Measurements from ENCODE around the gene BEST4.
"Not testable (repeated sequence)": the region's sequence is repeated elsewhere in the genome, so short reads cannot be mapped to it uniquely, and the experiment has no call there.

The BEST4 gene

GRCh38 chr1:44801491-44802305 is 13.7 kb upstream of the BEST4 start:
- peak overlapping the region; percentile 87 to 97 for H3K4me3 Mint-ChIP-seq
- no peaks in the 10 kb centered on the region for H3K9me3 Mint-ChIP-seq
- H3K27me3 Mint-ChIP-seq = no peaks in the 10 kb centered on the region
- peak overlapping the region; percentile 11 for H3K27ac Mint-ChIP-seq
- H3K4me1 Mint-ChIP-seq = peaks cover 40 to 64% of the 10 kb centered on the region in 2 donors
- ATAC-seq (replicated peaks) (no peak), DNase-seq (no peak)
- peaks cover 36 to 51% of the 10 kb centered on the region in 2 donors for H3K36me3 Mint-ChIP-seq

- Mint-ChIP-seq H3K27ac (peak within 1 kb of the TSS; percentile 99), H3K4me1 (peaks cover 34 to 53% of the 10 kb centered on the region in 2 donors), H3K27me3 (no peaks in the 10 kb centered on the region), H3K36me3 (peaks cover 26 to 40% of the 10 kb centered on the region in 2 donors), H3K4me3 (peak within 1 kb of the TSS; percentile 87 to 97), H3K9me3 (no peaks in the 10 kb centered on the region)
- ATAC-seq (replicated peaks) (peak; percentile 88 to 92), DNase-seq (peak; percentile 95)
Measured at GRCh38 chr1:44799770-44800584, 12.0 kb upstream of the BEST4 start, which contains the start of gene PLK3. PLK3 (plus strand) TSS chr1:44800377; CDS start chr1:44800464, 87 bp downstream.

- Mint-ChIP-seq H3K4me1 (peaks cover 31 to 42% of the 10 kb centered on the region in 2 donors), H3K9me3 (no peaks in the 10 kb centered on the region), H3K4me3 (peak overlapping the region in 1 of 2 donors; percentile 97), H3K36me3 (peaks cover 16 to 28% of the 10 kb centered on the region in 2 donors), H3K27ac (peak overlapping the region; percentile 99), H3K27me3 (no peaks in the 10 kb centered on the region)
- ATAC-seq (replicated peaks) (no peak), DNase-seq (no peak)
Measured at GRCh38 chr1:44798481-44799365, 10.8 kb upstream of the BEST4 start.

GRCh38 chr1:44797886-44798285 is 9.9 kb upstream of the BEST4 start:
- not testable (repeated sequence) for DNase-seq; H3K9me3 Mint-ChIP-seq; ATAC-seq (replicated peaks); H3K27me3 Mint-ChIP-seq; H3K27ac Mint-ChIP-seq; H3K4me3 Mint-ChIP-seq
- peaks cover 12 to 19% of the 10 kb centered on the region in 2 donors for H3K36me3 Mint-ChIP-seq
- H3K4me1 Mint-ChIP-seq = peaks cover 25 to 37% of the 10 kb centered on the region in 2 donors

GRCh38 chr1:44792736-44793502 is 4.9 kb upstream of the BEST4 start:
- Mint-ChIP-seq H3K4me3 (no peak overlapping the region), H3K27ac (no peak overlapping the region), H3K36me3 (no peaks in the 10 kb centered on the region), H3K9me3 (no peaks in the 10 kb centered on the region), H3K4me1 (peaks cover 3 to 5% of the 10 kb centered on the region in 2 donors), H3K27me3 (no peaks in the 10 kb centered on the region)
- DNase-seq (no peak), ATAC-seq (replicated peaks) (no peak)

- H3K27ac Mint-ChIP-seq = no peak overlapping the region
- H3K4me3 Mint-ChIP-seq = no peak overlapping the region
- ATAC-seq (replicated peaks) (no peak), DNase-seq (no peak)
- no peaks in the 10 kb centered on the region for H3K27me3 Mint-ChIP-seq
- H3K9me3 Mint-ChIP-seq = no peaks in the 10 kb centered on the region
- peaks cover 8 to 11% of the 10 kb centered on the region in 2 donors for H3K4me1 Mint-ChIP-seq
- H3K36me3 Mint-ChIP-seq = no peaks in the 10 kb centered on the region
Measured at GRCh38 chr1:44790968-44791801, 3.2 kb upstream of the BEST4 start.

GRCh38 chr1:44787506-44787905 is 464 bp downstream of the BEST4 start:
- no peak for ATAC-seq (replicated peaks)
- no peak overlapping the region for H3K4me3 Mint-ChIP-seq
- no peaks in the 10 kb centered on the region for H3K9me3 Mint-ChIP-seq
- no peak overlapping the region for H3K27ac Mint-ChIP-seq
- DNase-seq = no peak
- peaks cover 2 to 4% of the 10 kb centered on the region in 2 donors for H3K36me3 Mint-ChIP-seq
- no peaks in the 10 kb centered on the region for H3K27me3 Mint-ChIP-seq
- peaks cover 20 to 40% of the 10 kb centered on the region in 2 donors for H3K4me1 Mint-ChIP-seq

GRCh38 chr1:44786841-44787426 is 1.0 kb downstream of the BEST4 start:
- Mint-ChIP-seq H3K9me3 (no peaks in the 10 kb centered on the region), H3K36me3 (peaks cover 6 to 8% of the 10 kb centered on the region in 2 donors), H3K4me3 (peak overlapping the region; percentile 69 to 80), H3K27ac (peak overlapping the region; percentile 89), H3K4me1 (peaks cover 20 to 46% of the 10 kb centered on the region in 2 donors), H3K27me3 (no peaks in the 10 kb centered on the region)
- DNase-seq (no peak), ATAC-seq (replicated peaks) (no peak)

- ATAC-seq (replicated peaks) = peak; percentile 78 to 82
- Mint-ChIP-seq H3K4me1 (peaks cover 22 to 52% of the 10 kb centered on the region in 2 donors), H3K27ac (peak overlapping the region; percentile 89), H3K36me3 (peaks cover 13 to 14% of the 10 kb centered on the region in 2 donors), H3K4me3 (peak overlapping the region; percentile 69 to 80), H3K9me3 (no peaks in the 10 kb centered on the region), H3K27me3 (no peaks in the 10 kb centered on the region)
- DNase-seq = peak; percentile 68
Measured at GRCh38 chr1:44786138-44786840, 1.7 kb downstream of the BEST4 start.

GRCh38 chr1:44785501-44786137 is 2.4 kb downstream of the BEST4 start:
- ATAC-seq (replicated peaks) (peak; percentile 2 to 10), DNase-seq (no peak)
- Mint-ChIP-seq H3K9me3 (no peaks in the 10 kb centered on the region), H3K27ac (peak overlapping the region; percentile 89), H3K4me1 (peaks cover 24 to 53% of the 10 kb centered on the region in 2 donors), H3K4me3 (peak overlapping the region; percentile 69 to 80), H3K36me3 (peaks cover 17 to 21% of the 10 kb centered on the region in 2 donors), H3K27me3 (no peaks in the 10 kb centered on the region)

GRCh38 chr1:44785029-44785380 is 3.0 kb downstream of the BEST4 start:
- Mint-ChIP-seq H3K36me3 (peaks cover 22 to 27% of the 10 kb centered on the region in 2 donors), H3K27ac (peak overlapping the region; percentile 85), H3K9me3 (no peaks in the 10 kb centered on the region), H3K4me1 (peaks cover 28 to 53% of the 10 kb centered on the region in 2 donors), H3K27me3 (no peaks in the 10 kb centered on the region), H3K4me3 (peak overlapping the region; percentile 64 to 80)
- no peak for DNase-seq
- ATAC-seq (replicated peaks) = no peak
